Left lung (tissue), 10 donors: ENCODE results near the gene MT3. TPM values are rescaled to one million over a fixed set of nuclear protein-coding genes. Genes with fewer than 3 reads are reported as not detected.
A peak's percentile ranks its signal among the peaks of the same experiment; 100 is the strongest.

Experiments
- ATAC-seq: fragments of 200-7000 bp; cut with Tn5 transposase; one replicate; pipeline ENCODE4 v1.9.1; 2020; ENCODE audit warnings: moderate library complexity
- DNase-seq, 4 donors: peaks; one replicate each; pipeline ENCODE4 v3.0.0-alpha.2; 2013 to 2020
- H3K27ac ChIP-seq, 2 donors: fragments of 200-600 bp; sonication (generic) in 1 of 2; one replicate each; pipeline versions ENCODE4 v1.5.0 to v1.8.0; 2020 to 2021
- H3K27me3 ChIP-seq, 2 donors: fragments of 200-600 bp; sonication (generic) in 1 of 2; one replicate each; pipeline versions ENCODE4 v1.5.0 to v1.8.0; 2020 to 2021
- H3K36me3 ChIP-seq, 2 donors: fragments of 200-600 bp; sonication (generic) in 1 of 2; one replicate each; pipeline versions ENCODE4 v1.5.0 to v1.8.0; 2020 to 2021
- H3K4me1 ChIP-seq, 2 donors: fragments of 200-600 bp; one replicate each; pipeline ENCODE4 v1.8.0; 2021
- H3K4me3 ChIP-seq, 2 donors: fragments of 200-600 bp; sonication (generic) in 1 of 2; one replicate each; pipeline versions ENCODE4 v1.5.0 to v1.8.0; 2020 to 2021; ENCODE audit warnings: mild to moderate bottlenecking in 1 of 2
- H3K9me3 ChIP-seq, 2 donors: fragments of 200-600 bp; sonication (generic) in 1 of 2; one replicate each; pipeline versions ENCODE4 v1.5.0 to v1.8.0; 2020 to 2021
- intact Hi-C, 2 donors: fragments of 100-400 bp; cut with DNase I; formaldehyde crosslinking; loops; one replicate each; pipeline versions ENCODE4 v1.11.2 to v1.14.2; 2022
- polyA plus RNA-seq, 6 donors: library from polyadenylated mRNA; unstranded; fragments of 120-200 nt; gene quantifications; one replicate each; pipeline ENCODE4 v1.2.1, GENCODE V29; 2013; ENCODE audit not compliant: insufficient read length in 6 of 6
- total RNA-seq, 2 donors: library from RNA; stranded (reverse); fragmentation: NEBNext Ultra II Directional; extraction: Animal tissue kit (Norgen Biotek cat#: 25700); gene quantifications; one replicate each; pipeline ENCODE4 v1.2.1, GENCODE V29; 2021
- TF ChIP-seq, protein P1 (sequence below), 2 donors: fragments of 200-600 bp; sonication (generic) in 1 of 2; IDR thresholded peaks; one replicate each; pipeline versions ENCODE4 v1.5.0 to v1.8.0; 2021; ENCODE audit warnings: antibody characterized with exemption in 2 of 2
- donor health status: DM: no; HTN: yes; CAD: no.
- donor health status: DM: no; HTN: no; CAD: no.

The MT3 gene
- total and polyA plus RNA-seq, 8 donors, result not detected

DNA sequence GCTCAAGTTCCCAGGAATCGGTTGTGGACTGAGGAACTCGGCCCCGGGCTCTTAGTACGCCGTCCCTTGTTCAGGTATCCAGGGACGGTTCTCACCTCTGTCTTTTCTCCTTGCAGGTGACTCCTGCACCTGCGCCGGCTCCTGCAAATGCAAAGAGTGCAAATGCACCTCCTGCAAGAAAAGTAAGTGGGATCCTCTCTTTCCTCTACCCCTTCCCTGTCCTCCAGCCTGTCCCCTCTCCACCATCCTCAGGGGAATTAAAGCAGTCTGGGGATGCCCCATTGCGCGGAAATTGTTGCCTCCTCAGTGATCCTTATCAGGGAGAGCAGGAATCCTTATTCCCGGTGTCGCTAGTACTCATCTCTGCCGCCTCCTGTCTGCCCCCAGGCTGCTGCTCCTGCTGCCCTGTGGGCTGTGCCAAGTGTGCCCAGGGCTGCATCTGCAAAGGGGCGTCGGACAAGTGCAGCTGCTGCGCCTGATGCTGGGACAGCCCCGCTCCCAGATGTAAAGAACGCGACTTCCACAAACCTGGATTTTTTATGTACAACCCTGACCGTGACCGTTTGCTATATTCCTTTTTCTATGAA is 19.6 kb downstream of the MT3 start:
- H3K4me3 ChIP-seq, result peak overlapping the region; percentile 46 to 77
- intact Hi-C loops, result no loop called here
- H3K27ac ChIP-seq, result peak overlapping the region; percentile 87 to 93
- TF ChIP-seq, protein P1, sequence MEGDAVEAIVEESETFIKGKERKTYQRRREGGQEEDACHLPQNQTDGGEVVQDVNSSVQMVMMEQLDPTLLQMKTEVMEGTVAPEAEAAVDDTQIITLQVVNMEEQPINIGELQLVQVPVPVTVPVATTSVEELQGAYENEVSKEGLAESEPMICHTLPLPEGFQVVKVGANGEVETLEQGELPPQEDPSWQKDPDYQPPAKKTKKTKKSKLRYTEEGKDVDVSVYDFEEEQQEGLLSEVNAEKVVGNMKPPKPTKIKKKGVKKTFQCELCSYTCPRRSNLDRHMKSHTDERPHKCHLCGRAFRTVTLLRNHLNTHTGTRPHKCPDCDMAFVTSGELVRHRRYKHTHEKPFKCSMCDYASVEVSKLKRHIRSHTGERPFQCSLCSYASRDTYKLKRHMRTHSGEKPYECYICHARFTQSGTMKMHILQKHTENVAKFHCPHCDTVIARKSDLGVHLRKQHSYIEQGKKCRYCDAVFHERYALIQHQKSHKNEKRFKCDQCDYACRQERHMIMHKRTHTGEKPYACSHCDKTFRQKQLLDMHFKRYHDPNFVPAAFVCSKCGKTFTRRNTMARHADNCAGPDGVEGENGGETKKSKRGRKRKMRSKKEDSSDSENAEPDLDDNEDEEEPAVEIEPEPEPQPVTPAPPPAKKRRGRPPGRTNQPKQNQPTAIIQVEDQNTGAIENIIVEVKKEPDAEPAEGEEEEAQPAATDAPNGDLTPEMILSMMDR (IDR thresholded peaks at IDR 0.05), result no peak
- no peaks in the 10 kb centered on the region for H3K36me3 ChIP-seq
- H3K27me3 ChIP-seq, result no peaks in the 10 kb centered on the region
- ATAC-seq (peak; percentile 1), DNase-seq (no peak)
- H3K9me3 ChIP-seq, result no peaks in the 10 kb centered on the region
- H3K4me1 ChIP-seq, result peaks cover 30 to 58% of the 10 kb centered on the region in 2 donors

DNA sequence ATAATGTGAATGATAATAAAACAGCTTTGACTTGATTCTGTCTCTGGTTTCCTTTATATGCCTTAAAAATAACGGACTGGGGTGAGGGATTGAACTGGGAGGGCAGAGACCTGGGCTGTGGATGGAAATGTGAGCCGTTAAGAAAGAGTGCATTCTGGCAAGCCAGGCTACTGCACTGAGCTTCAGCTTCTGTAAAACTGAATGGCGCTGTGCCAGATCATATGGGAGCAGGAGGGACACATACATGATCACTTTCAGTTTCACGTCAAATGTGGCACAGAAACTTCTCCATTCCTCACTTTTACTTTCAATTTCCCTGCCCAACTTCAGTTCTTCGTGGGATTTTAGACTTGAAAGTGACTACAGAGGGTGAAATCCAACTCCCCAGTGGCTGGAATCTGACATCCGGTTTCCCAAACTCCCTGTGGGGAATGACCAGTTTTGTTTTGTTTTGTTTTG is 20.2 kb downstream of the MT3 start:
- no peaks in the 10 kb centered on the region for H3K9me3 ChIP-seq
- intact Hi-C loops, result no loop called here
- H3K4me1 ChIP-seq, result peaks cover 30 to 58% of the 10 kb centered on the region in 2 donors
- DNase-seq (peak in 3 of 4 donors; percentile 80 to 89 (median 89)), ATAC-seq (peak; percentile 27)
- no peaks in the 10 kb centered on the region for H3K27me3 ChIP-seq
- H3K27ac ChIP-seq, result peak overlapping the region; percentile 87 to 93
- peak overlapping the region; percentile 46 to 77 for H3K4me3 ChIP-seq
- no peaks in the 10 kb centered on the region for H3K36me3 ChIP-seq
- TF ChIP-seq, protein P1 (IDR thresholded peaks at IDR 0.05), result no peak

DNA sequence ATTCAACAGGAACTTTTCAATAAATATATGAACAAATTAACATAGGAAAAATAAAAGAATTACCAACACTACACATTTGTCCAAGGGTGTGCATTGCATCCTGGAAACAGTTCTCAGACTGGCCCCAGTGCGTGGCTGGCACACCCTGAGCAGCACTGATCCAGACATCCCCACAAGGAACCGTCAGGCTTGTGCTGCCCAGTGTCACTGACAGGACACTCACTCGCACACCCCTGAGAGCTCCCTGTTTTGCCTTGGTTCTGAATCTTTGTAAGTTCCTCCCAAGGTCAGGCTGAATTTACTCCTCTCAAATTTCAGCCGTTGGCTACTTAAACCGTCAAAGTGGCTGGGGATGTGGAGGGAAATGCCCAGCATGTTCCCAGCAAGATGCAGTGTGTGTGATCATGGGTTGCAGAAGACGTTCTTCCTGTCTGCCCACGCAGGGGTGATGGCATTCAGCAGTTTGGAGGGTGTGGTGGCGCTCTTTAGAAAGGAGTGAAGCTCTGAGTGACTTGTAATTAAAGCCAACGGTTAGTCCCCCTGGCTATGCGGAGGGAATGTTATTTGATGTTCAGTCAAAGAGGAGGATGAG is 20.8 kb downstream of the MT3 start:
- Histone ChIP-seq H3K4me1 (peaks cover 30 to 56% of the 10 kb centered on the region in 2 donors), H3K27ac (peak overlapping the region; percentile 87 to 93), H3K9me3 (no peaks in the 10 kb centered on the region), H3K27me3 (no peaks in the 10 kb centered on the region), H3K36me3 (no peaks in the 10 kb centered on the region), H3K4me3 (peak overlapping the region; percentile 46 to 77)
- TF ChIP-seq, protein P1 (IDR thresholded peaks at IDR 0.05), result no peak
- ATAC-seq, result peak; percentile 3
- peak in 1 of 4 donors; percentile 73 for DNase-seq
- intact Hi-C loops, result no loop called here

DNA sequence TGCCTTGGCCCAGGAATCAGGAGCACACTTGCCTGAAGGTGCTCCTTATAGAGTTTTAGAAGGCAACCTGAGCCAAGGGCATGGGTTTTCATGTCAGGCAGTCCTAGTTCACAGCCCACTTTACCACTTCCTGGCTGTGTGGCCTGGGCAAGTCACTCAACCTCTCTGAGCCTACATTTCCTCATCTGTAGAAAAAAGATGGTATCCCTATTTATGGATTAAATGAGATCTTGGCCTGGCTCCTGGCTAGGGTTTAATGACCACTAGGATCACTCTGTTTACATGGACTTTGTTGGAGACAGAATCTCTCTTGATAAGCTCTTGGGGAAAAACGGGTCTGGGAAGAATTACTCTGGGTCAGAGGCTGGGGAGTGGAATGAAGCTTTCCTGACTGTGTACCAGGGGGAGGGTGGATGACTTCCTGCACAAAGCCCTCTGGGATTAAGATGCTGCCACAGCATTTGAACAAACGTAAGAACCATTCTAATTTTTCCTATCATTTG is 21.3 kb downstream of the MT3 start:
- DNase-seq (no peak), ATAC-seq (no peak)
- Histone ChIP-seq H3K27ac (peak overlapping the region; percentile 87 to 93), H3K27me3 (no peaks in the 10 kb centered on the region), H3K9me3 (no peaks in the 10 kb centered on the region), H3K4me1 (peaks cover 30 to 51% of the 10 kb centered on the region in 2 donors), H3K4me3 (peak overlapping the region in 1 of 2 donors; percentile 77), H3K36me3 (no peaks in the 10 kb centered on the region)
- intact Hi-C loops, result no loop called here
- TF ChIP-seq, protein P1 (IDR thresholded peaks at IDR 0.05), result no peak

DNA sequence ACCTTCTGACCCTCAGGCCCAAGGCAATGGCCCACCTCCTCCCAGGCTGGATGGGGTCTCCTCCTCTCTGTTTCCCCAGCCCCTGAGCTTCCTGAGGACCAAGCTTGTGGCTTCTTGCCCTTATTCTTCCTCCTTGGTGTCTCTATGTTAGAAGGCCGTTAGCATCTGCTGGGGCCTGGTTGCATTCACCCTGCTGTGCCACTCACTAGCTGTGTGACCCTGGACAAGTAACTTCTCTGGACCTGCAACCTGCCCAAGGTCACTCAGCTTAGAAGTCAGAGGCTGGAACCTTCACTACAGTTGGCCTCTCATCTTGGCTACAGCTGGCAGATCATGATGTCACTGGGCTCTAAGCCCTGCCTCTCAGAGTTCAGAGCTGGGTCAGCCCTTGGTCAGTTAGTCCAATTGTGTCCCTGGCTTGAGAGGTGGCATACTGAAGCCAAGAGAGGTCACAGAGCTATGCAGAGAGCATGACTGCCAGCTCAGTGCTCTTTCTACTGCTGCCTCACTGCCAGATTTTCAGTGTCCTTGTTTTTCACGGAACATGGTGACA is 22.0 kb downstream of the MT3 start:
- ATAC-seq, result no peak
- intact Hi-C loops, result no loop called here
- no peak for DNase-seq
- TF ChIP-seq, protein P1 (IDR thresholded peaks at IDR 0.05), result no peak
- Histone ChIP-seq H3K27ac (peak overlapping the region; percentile 87 to 93), H3K4me1 (peaks cover 24 to 44% of the 10 kb centered on the region in 2 donors), H3K9me3 (no peaks in the 10 kb centered on the region), H3K36me3 (no peaks in the 10 kb centered on the region), H3K4me3 (no peak overlapping the region), H3K27me3 (no peaks in the 10 kb centered on the region)
